ENCODE results near the gene DSCAML1. TPM values are rescaled to one million over a fixed set of nuclear protein-coding genes. Genes with fewer than 3 reads are reported as not detected.

Gene DSCAML1
- total RNA-seq, 2 donors from 2014 or later: 0.67 to 1.3 TPM

DNA sequence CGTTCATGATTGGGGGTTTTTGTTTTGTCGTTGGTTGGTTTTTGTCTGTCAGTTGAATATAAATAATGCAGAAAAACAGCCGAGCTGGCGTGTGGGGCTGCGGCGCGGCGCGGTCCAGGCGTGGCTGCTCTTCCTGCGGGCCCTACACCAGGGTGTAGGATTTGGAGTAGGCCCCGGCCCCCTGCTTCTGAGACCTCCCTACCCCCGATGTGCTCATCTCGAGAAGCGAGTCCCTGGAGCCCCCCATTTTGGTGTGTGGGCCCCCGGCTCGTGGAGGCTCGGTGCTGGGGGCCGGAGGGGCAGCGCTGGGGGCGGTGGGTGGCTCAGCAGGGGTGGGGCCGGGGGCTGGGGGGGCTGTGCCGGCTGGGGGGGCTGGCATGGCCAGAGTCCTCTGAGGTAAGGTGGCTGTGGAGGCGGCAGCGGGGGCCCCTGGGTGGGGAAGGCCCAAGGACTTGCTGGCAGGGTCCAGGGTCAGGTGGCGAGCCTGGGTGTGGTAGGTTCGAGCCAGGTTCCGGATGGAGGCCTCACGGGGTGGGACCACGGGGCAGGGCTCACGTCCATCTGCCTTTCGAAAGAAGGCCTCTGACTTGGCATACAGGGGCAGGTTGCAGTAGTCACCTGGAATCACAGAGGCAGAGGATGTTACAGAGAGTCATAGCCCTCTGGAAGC is 368.7 kb downstream of the DSCAML1 start:
- TF ChIP-seq, protein P1, sequence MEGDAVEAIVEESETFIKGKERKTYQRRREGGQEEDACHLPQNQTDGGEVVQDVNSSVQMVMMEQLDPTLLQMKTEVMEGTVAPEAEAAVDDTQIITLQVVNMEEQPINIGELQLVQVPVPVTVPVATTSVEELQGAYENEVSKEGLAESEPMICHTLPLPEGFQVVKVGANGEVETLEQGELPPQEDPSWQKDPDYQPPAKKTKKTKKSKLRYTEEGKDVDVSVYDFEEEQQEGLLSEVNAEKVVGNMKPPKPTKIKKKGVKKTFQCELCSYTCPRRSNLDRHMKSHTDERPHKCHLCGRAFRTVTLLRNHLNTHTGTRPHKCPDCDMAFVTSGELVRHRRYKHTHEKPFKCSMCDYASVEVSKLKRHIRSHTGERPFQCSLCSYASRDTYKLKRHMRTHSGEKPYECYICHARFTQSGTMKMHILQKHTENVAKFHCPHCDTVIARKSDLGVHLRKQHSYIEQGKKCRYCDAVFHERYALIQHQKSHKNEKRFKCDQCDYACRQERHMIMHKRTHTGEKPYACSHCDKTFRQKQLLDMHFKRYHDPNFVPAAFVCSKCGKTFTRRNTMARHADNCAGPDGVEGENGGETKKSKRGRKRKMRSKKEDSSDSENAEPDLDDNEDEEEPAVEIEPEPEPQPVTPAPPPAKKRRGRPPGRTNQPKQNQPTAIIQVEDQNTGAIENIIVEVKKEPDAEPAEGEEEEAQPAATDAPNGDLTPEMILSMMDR (IDR thresholded peaks at IDR 0.05): no peak

GRCh38 chr11:117427356-117427874 is 369.6 kb downstream of the DSCAML1 start:
- Histone ChIP-seq H3K4me3 (no peak overlapping the region), H3K4me1 (peaks cover 0 to 7% of the 10 kb centered on the region in 2 donors), H3K36me3 (no peaks in the 10 kb centered on the region), H3K27ac (no peak overlapping the region), H3K27me3 (no peaks in the 10 kb centered on the region), H3K9me3 (no peaks in the 10 kb centered on the region)
- no peak for DNase-seq (ENCODE audit: low spot score)
- TF ChIP-seq, protein P1 (IDR thresholded peaks at IDR 0.05): no peak

More for the DNA sequence above, 368.7 kb downstream of the DSCAML1 start:
- Histone ChIP-seq H3K36me3 (no peaks in the 10 kb centered on the region), H3K4me1 (peaks cover 0 to 7% of the 10 kb centered on the region in 2 donors), H3K27ac (no peak overlapping the region), H3K4me3 (no peak overlapping the region), H3K27me3 (no peaks in the 10 kb centered on the region), H3K9me3 (no peaks in the 10 kb centered on the region)
- DNase-seq (ENCODE audit: low spot score): no peak

DNA sequence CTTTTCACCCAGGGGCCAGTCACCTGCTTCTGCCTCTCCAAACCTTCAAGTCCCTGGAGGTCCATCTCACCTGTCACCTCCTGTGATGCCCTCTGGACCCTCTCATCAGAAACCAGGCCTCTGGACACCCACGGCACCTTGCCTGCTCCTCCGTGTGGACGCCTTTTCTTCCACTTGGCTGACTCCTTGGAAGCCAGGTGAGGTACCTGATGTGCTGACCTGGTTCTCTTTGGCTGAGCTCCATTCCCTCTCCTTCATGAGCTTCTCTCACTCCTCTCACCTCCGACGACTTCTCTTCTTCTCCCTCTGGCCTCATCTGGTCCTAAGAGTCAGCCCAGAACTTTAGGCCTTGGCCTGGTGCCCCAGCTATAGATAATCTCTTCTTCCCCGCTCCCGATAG is 370.1 kb downstream of the DSCAML1 start:
- Histone ChIP-seq H3K9me3 (no peaks in the 10 kb centered on the region), H3K4me1 (peaks cover 0 to 7% of the 10 kb centered on the region in 2 donors), H3K36me3 (no peaks in the 10 kb centered on the region), H3K27me3 (no peaks in the 10 kb centered on the region), H3K4me3 (no peak overlapping the region), H3K27ac (no peak overlapping the region)
- no peak for DNase-seq (ENCODE audit: low spot score)
- TF ChIP-seq, protein P1 (IDR thresholded peaks at IDR 0.05): no peak

GRCh38 chr11:117426297-117426685 is 370.7 kb downstream of the DSCAML1 start:
- no peak for DNase-seq (ENCODE audit: low spot score)
- Histone ChIP-seq H3K9me3 (no peaks in the 10 kb centered on the region), H3K4me3 (no peak overlapping the region), H3K27ac (no peak overlapping the region), H3K4me1 (peaks cover 0 to 7% of the 10 kb centered on the region in 2 donors), H3K36me3 (no peaks in the 10 kb centered on the region), H3K27me3 (no peaks in the 10 kb centered on the region)
- TF ChIP-seq, protein P1 (IDR thresholded peaks at IDR 0.05): peak; percentile 92 to 98

GRCh38 chr11:117425679-117426296 is 371.2 kb downstream of the DSCAML1 start:
- no peak overlapping the region for H3K4me3 ChIP-seq
- H3K27me3 ChIP-seq: no peaks in the 10 kb centered on the region
- no peak for DNase-seq (ENCODE audit: low spot score)
- H3K4me1 ChIP-seq: peaks cover 0 to 7% of the 10 kb centered on the region in 2 donors
- TF ChIP-seq, protein P1 (IDR thresholded peaks at IDR 0.05): no peak
- no peaks in the 10 kb centered on the region for H3K9me3 ChIP-seq
- H3K36me3 ChIP-seq: no peaks in the 10 kb centered on the region
- H3K27ac ChIP-seq: no peak overlapping the region

Measured in right atrium auricular region (tissue), 2 donors.